Measurements from ENCODE around the gene PPP6R2. TPM values are rescaled to one million over a fixed set of nuclear protein-coding genes. Genes with fewer than 3 reads are reported as not detected.

PPP6R2 gene
- total and polyA plus RNA-seq, 9 of the 15 experiments (the other 6 are each of a cell fraction or from before 2014, with no cell fraction given) = 0.32 to 39.8 (median 21.4) TPM

GRCh38 chr22:50342651-50343540 lies at the start of gene PPP6R2 (continued):
- no peak for TF ChIP-seq HNRNPK (IDR thresholded peaks at IDR 0.05; ENCODE audit: low read depth, low read length, poor library complexity, severe bottlenecking)
- TF ChIP-seq RB1 (IDR thresholded peaks at IDR 0.05; ENCODE audit: low read depth) = peak; percentile 57; the same call in 1 of the 2 replicates
- peak; percentile 71 for TF ChIP-seq ZFX (CRISPR knock-in tag; IDR thresholded peaks at IDR 0.05)
- TF ChIP-seq ZBTB34 (CRISPR knock-in tag; IDR thresholded peaks at IDR 0.05) = no peak
- peak; percentile 47 for TF ChIP-seq CHD1 (IDR thresholded peaks at IDR 0.05; ENCODE audit: low read length)
- no peak for TF ChIP-seq ZNF232 (CRISPR knock-in tag; IDR thresholded peaks at IDR 0.05)
- TF ChIP-seq TCFL5 (CRISPR knock-in tag; conservative IDR thresholded peaks at IDR 0.05) = no peak
- peak; percentile 67 for TF ChIP-seq RBM25 (IDR thresholded peaks at IDR 0.05; ENCODE audit: low read depth, low read length, severe bottlenecking)
- TF ChIP-seq RBM14 (IDR thresholded peaks at IDR 0.05; ENCODE audit: borderline replicate concordance, insufficient read depth, low read depth, low read length) = no peak
- peak; percentile 49; the same call in 1 of the 2 replicates for TF ChIP-seq ZNF766 (CRISPR knock-in tag; conservative IDR thresholded peaks at IDR 0.05)
- no peak for TF ChIP-seq ATF4 (CRISPR knock-in tag; IDR thresholded peaks at IDR 0.05)
- TF ChIP-seq GTF2B (IDR thresholded peaks at IDR 0.05; ENCODE audit: extremely low read depth, insufficient read length) = no peak
- TF ChIP-seq CGGBP1 (CRISPR knock-in tag; IDR thresholded peaks at IDR 0.05) = no peak
- peak; percentile 41; the same call in 1 of the 2 replicates for TF ChIP-seq GMEB1 (CRISPR knock-in tag; IDR thresholded peaks at IDR 0.05)
- peak; percentile 54 for TF ChIP-seq CXXC5 (CRISPR knock-in tag; IDR thresholded peaks at IDR 0.05)
